WTC11 (cell line): Measurements from ENCODE around the gene ZSCAN25. TPM values are rescaled to one million over a fixed set of nuclear protein-coding genes. Genes with fewer than 3 reads are reported as not detected.

Experiments used
- ATAC-seq: fragments of 200-7000 bp; cut with Tn5 transposase; 2 replicates; pipeline ENCODE4 v1.10.0; 2021; ENCODE audit warnings: mild to moderate bottlenecking, moderate library complexity
- CTCF ChIA-PET: fragments of 300-600 bp; sonication (Branson Sonifier 250); formaldehyde crosslinking; loops from one replicate; lab custom pipeline; 2021; ENCODE audit warnings: antibody characterized with exemption; lab: Charles Lee
- POLR2A ChIA-PET: fragments of 350-600 bp; sonication (Branson Sonifier 250); formaldehyde crosslinking; loops from one replicate; lab custom pipeline; 2021; ENCODE audit warnings: antibody characterized with exemption; lab: Charles Lee
- DNase-seq: peaks from one replicate; pipeline ENCODE4 v3.0.0; 2021; ENCODE audit warnings: low spot score
- H3K27ac Mint-ChIP-seq: 2 replicates; pipeline ENCODE4 v1.8.0; 2021; ENCODE audit warnings: mixed read lengths
- H3K27me3 Mint-ChIP-seq: 2 replicates; pipeline ENCODE4 v1.8.0; 2021; ENCODE audit warnings: low read depth, mild to moderate bottlenecking, moderate library complexity, mixed read lengths
- H3K36me3 Mint-ChIP-seq: 2 replicates; pipeline ENCODE4 v1.8.0; 2021; ENCODE audit warnings: mixed read lengths
- H3K4me1 Mint-ChIP-seq: 2 replicates; pipeline ENCODE4 v1.8.0; 2022; ENCODE audit warnings: mixed read lengths
- H3K4me3 Mint-ChIP-seq: 2 replicates; pipeline ENCODE4 v1.8.0; 2021; ENCODE audit warnings: mild to moderate bottlenecking, moderate library complexity, mixed read lengths
- H3K9me3 Mint-ChIP-seq: 2 replicates; pipeline ENCODE4 v1.8.0; 2021; ENCODE audit warnings: mixed read lengths
- MXD4 ChIP-seq: fragments of 250-450 bp; sonication (Bioruptor Pico); IDR thresholded peaks from 2 replicates; pipeline ENCODE4 v1.8.0; 2021; ENCODE audit warnings: mild to moderate bottlenecking, moderate library complexity, borderline replicate concordance
- NFE2L1 ChIP-seq: sonication (generic); formaldehyde crosslinking; IDR thresholded peaks from 2 replicates; pipeline ENCODE4 v1.8.1; 2023; ENCODE audit warnings: missing genetic modification reagents
- NR2C2 ChIP-seq: sonication (generic); formaldehyde crosslinking; IDR thresholded peaks from 2 replicates; pipeline ENCODE4 v1.8.0; 2022; ENCODE audit warnings: mild to moderate bottlenecking, missing genetic modification reagents
- PRRX2 ChIP-seq: fragments of 250-450 bp; sonication (Bioruptor Pico); IDR thresholded peaks from 2 replicates; pipeline ENCODE4 v1.8.0; 2021; ENCODE audit warnings: mild to moderate bottlenecking
- TEAD1 ChIP-seq: sonication (generic); formaldehyde crosslinking; IDR thresholded peaks from 2 replicates; pipeline ENCODE4 v1.8.0; 2022; ENCODE audit warnings: mild to moderate bottlenecking, missing genetic modification reagents
- ZNF281 ChIP-seq: sonication (generic); formaldehyde crosslinking; IDR thresholded peaks from 2 replicates; pipeline ENCODE4 v1.8.0; 2023; ENCODE audit warnings: mild to moderate bottlenecking, missing genetic modification reagents
- ZNF512 ChIP-seq: sonication (generic); formaldehyde crosslinking; IDR thresholded peaks from 2 replicates; pipeline ENCODE4 v1.8.1; 2022; ENCODE audit warnings: missing genetic modification reagents, borderline replicate concordance
- total RNA-seq: library from RNA; stranded (reverse); gene quantifications from 3 replicates; pipeline ENCODE4 v1.2.3, GENCODE V29; 2021
- TF ChIP-seq, protein P1 (sequence below): fragments of 250-450 bp; sonication (Bioruptor Pico); IDR thresholded peaks from 2 replicates; pipeline ENCODE4 v1.9.0; 2021; ENCODE audit warnings: mild to moderate bottlenecking, borderline replicate concordance
- TF ChIP-seq, protein P2 (sequence below): sonication (generic); formaldehyde crosslinking; IDR thresholded peaks from 2 replicates; pipeline ENCODE4 v1.8.1; 2023; ENCODE audit warnings: mild to moderate bottlenecking, missing genetic modification reagents
- TF ChIP-seq, protein P3 (sequence below): sonication (generic); formaldehyde crosslinking; conservative IDR thresholded peaks from 2 replicates; pipeline ENCODE4 v1.8.1; 2022; ENCODE audit warnings: mild to moderate bottlenecking, missing genetic modification reagents
- TF ChIP-seq, protein P4 (sequence below): fragments of 250-450 bp; sonication (Bioruptor Pico); IDR thresholded peaks from 2 replicates; pipeline ENCODE4 v1.9.0; 2021; ENCODE audit warnings: mild to moderate bottlenecking
- TF ChIP-seq, protein P5 (sequence below): sonication (generic); formaldehyde crosslinking; IDR thresholded peaks from 2 replicates; pipeline ENCODE4 v1.8.0; 2023; ENCODE audit warnings: missing genetic modification reagents
- TF ChIP-seq, protein P6 (sequence below): sonication (generic); formaldehyde crosslinking; IDR thresholded peaks from 2 replicates; pipeline ENCODE4 v1.8.1; 2022; ENCODE audit warnings: low read depth, mild to moderate bottlenecking, moderate library complexity, missing genetic modification reagents, borderline replicate concordance

The ZSCAN25 gene
- total RNA-seq, 1 experiment from 2014 or later = 20.1 TPM

GRCh38 chr7:99643464-99643863 lies 26.7 kb downstream of the ZSCAN25 start (continued):
- TF ChIP-seq NFE2L1 (CRISPR knock-in tag) = no peak
- TF ChIP-seq, protein P1, sequence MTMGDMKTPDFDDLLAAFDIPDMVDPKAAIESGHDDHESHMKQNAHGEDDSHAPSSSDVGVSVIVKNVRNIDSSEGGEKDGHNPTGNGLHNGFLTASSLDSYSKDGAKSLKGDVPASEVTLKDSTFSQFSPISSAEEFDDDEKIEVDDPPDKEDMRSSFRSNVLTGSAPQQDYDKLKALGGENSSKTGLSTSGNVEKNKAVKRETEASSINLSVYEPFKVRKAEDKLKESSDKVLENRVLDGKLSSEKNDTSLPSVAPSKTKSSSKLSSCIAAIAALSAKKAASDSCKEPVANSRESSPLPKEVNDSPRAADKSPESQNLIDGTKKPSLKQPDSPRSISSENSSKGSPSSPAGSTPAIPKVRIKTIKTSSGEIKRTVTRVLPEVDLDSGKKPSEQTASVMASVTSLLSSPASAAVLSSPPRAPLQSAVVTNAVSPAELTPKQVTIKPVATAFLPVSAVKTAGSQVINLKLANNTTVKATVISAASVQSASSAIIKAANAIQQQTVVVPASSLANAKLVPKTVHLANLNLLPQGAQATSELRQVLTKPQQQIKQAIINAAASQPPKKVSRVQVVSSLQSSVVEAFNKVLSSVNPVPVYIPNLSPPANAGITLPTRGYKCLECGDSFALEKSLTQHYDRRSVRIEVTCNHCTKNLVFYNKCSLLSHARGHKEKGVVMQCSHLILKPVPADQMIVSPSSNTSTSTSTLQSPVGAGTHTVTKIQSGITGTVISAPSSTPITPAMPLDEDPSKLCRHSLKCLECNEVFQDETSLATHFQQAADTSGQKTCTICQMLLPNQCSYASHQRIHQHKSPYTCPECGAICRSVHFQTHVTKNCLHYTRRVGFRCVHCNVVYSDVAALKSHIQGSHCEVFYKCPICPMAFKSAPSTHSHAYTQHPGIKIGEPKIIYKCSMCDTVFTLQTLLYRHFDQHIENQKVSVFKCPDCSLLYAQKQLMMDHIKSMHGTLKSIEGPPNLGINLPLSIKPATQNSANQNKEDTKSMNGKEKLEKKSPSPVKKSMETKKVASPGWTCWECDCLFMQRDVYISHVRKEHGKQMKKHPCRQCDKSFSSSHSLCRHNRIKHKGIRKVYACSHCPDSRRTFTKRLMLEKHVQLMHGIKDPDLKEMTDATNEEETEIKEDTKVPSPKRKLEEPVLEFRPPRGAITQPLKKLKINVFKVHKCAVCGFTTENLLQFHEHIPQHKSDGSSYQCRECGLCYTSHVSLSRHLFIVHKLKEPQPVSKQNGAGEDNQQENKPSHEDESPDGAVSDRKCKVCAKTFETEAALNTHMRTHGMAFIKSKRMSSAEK (CRISPR knock-in tag) = no peak
- TF ChIP-seq, protein P2, sequence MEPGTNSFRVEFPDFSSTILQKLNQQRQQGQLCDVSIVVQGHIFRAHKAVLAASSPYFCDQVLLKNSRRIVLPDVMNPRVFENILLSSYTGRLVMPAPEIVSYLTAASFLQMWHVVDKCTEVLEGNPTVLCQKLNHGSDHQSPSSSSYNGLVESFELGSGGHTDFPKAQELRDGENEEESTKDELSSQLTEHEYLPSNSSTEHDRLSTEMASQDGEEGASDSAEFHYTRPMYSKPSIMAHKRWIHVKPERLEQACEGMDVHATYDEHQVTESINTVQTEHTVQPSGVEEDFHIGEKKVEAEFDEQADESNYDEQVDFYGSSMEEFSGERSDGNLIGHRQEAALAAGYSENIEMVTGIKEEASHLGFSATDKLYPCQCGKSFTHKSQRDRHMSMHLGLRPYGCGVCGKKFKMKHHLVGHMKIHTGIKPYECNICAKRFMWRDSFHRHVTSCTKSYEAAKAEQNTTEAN (CRISPR knock-in tag) = no peak
- TF ChIP-seq, protein P3, sequence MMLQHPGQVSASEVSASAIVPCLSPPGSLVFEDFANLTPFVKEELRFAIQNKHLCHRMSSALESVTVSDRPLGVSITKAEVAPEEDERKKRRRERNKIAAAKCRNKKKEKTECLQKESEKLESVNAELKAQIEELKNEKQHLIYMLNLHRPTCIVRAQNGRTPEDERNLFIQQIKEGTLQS (CRISPR knock-in tag) = no peak

- POLR2A ChIA-PET = no interaction called here
Observed at GRCh38 chr7:99644431-99644830, 27.7 kb downstream of the ZSCAN25 start.

More at GRCh38 chr7:99644431-99644830, 27.7 kb downstream of the ZSCAN25 start:
- H3K27ac Mint-ChIP-seq = no peak overlapping the region
- H3K36me3 Mint-ChIP-seq = peaks cover 17% of the 10 kb centered on the region
- CTCF ChIA-PET = no interaction called here
- H3K4me1 Mint-ChIP-seq = peaks cover 7% of the 10 kb centered on the region
- no peaks in the 10 kb centered on the region for H3K27me3 Mint-ChIP-seq
- H3K9me3 Mint-ChIP-seq = peaks cover 16% of the 10 kb centered on the region
- H3K4me3 Mint-ChIP-seq = no peak overlapping the region
- no peak for ATAC-seq
- TF ChIP-seq, protein P4, sequence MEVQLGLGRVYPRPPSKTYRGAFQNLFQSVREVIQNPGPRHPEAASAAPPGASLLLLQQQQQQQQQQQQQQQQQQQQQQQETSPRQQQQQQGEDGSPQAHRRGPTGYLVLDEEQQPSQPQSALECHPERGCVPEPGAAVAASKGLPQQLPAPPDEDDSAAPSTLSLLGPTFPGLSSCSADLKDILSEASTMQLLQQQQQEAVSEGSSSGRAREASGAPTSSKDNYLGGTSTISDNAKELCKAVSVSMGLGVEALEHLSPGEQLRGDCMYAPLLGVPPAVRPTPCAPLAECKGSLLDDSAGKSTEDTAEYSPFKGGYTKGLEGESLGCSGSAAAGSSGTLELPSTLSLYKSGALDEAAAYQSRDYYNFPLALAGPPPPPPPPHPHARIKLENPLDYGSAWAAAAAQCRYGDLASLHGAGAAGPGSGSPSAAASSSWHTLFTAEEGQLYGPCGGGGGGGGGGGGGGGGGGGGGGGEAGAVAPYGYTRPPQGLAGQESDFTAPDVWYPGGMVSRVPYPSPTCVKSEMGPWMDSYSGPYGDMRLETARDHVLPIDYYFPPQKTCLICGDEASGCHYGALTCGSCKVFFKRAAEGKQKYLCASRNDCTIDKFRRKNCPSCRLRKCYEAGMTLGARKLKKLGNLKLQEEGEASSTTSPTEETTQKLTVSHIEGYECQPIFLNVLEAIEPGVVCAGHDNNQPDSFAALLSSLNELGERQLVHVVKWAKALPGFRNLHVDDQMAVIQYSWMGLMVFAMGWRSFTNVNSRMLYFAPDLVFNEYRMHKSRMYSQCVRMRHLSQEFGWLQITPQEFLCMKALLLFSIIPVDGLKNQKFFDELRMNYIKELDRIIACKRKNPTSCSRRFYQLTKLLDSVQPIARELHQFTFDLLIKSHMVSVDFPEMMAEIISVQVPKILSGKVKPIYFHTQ (CRISPR knock-in tag) = no peak
- TF ChIP-seq, protein P5, sequence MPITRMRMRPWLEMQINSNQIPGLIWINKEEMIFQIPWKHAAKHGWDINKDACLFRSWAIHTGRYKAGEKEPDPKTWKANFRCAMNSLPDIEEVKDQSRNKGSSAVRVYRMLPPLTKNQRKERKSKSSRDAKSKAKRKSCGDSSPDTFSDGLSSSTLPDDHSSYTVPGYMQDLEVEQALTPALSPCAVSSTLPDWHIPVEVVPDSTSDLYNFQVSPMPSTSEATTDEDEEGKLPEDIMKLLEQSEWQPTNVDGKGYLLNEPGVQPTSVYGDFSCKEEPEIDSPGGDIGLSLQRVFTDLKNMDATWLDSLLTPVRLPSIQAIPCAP = no peak
- TF ChIP-seq MXD4 = no peak
- TF ChIP-seq, protein P6, sequence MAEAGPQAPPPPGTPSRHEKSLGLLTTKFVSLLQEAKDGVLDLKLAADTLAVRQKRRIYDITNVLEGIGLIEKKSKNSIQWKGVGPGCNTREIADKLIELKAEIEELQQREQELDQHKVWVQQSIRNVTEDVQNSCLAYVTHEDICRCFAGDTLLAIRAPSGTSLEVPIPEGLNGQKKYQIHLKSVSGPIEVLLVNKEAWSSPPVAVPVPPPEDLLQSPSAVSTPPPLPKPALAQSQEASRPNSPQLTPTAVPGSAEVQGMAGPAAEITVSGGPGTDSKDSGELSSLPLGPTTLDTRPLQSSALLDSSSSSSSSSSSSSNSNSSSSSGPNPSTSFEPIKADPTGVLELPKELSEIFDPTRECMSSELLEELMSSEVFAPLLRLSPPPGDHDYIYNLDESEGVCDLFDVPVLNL (CRISPR knock-in tag) = no peak
- no peak for TF ChIP-seq TEAD1 (CRISPR knock-in tag)
- no peak for TF ChIP-seq ZNF512 (CRISPR knock-in tag)
- TF ChIP-seq NR2C2 (CRISPR knock-in tag) = no peak
- TF ChIP-seq PRRX2 (CRISPR knock-in tag) = no peak
- TF ChIP-seq ZNF281 = no peak
- TF ChIP-seq, all 79 proteins: peak for 0
- DNase-seq = no peak
